CD4-positive, alpha-beta T cell (primary cell): ENCODE data around the gene U2AF2. TPM values are rescaled to one million over a fixed set of nuclear protein-coding genes. Genes with fewer than 3 reads are reported as not detected.

ENCODE experiments used
- ATAC-seq: fragments of 200-7000 bp; cut with Tn5 transposase; one replicate; pipeline ENCODE4 v1.10.0; 2022; ENCODE audit warnings: mild to moderate bottlenecking; ENCODE audit not compliant: poor library complexity
- CTCF ChIA-PET: fragments of 350-600 bp; sonication (Branson Sonifier 250); formaldehyde crosslinking; loops from one replicate; lab custom pipeline; 2021; ENCODE audit warnings: antibody characterized with exemption, inconsistent platforms; lab: Charles Lee
- POLR2A ChIA-PET: fragments of 350-600 bp; sonication (Branson Sonifier 250); formaldehyde crosslinking; loops from one replicate; lab custom pipeline; 2021; ENCODE audit warnings: antibody characterized with exemption, inconsistent platforms; lab: Charles Lee
- DNase-seq, 14 experiments: peaks; one replicate each; pipeline ENCODE4 v3.0.0-alpha.2; 2013 to 2020; ENCODE audit warnings: mixed read lengths in 2 of 14
- H3K27ac ChIP-seq, 2 donors: one replicate each; pipeline versions ENCODE4 v1.5.1 to v1.7.0; 2013; ENCODE audit warnings: low read length in 2 of 2, low read depth in 1 of 2, mild to moderate bottlenecking in 1 of 2
- H3K27me3 ChIP-seq, 2 experiments: 1 replicate in 1 of 2; 2 replicates in 1 of 2; pipeline versions ENCODE4 v1.6.1 to v1.7.0; 2013; ENCODE audit warnings: low read length in 2 of 2, control low read depth in 1 of 2, mild to moderate bottlenecking in 1 of 2, moderate library complexity in 1 of 2; ENCODE audit not compliant: insufficient read depth in 2 of 2, control insufficient read depth in 1 of 2
- H3K36me3 ChIP-seq: one replicate; pipeline ENCODE4 v1.6.1; 2013; ENCODE audit warnings: low read length, control low read depth; ENCODE audit not compliant: insufficient read depth
- H3K4me1 ChIP-seq: one replicate; pipeline ENCODE4 v1.6.1; 2013; ENCODE audit warnings: low read length, control low read depth; ENCODE audit not compliant: insufficient read depth
- H3K4me3 ChIP-seq: one replicate; pipeline ENCODE4 v1.5.1; 2013; ENCODE audit warnings: mild to moderate bottlenecking, low read length, moderate library complexity
- H3K9me3 ChIP-seq, 2 experiments: 1 replicate in 1 of 2; 2 replicates in 1 of 2; pipeline versions ENCODE4 v1.6.1 to v1.7.0; 2013; ENCODE audit warnings: low read length in 2 of 2, mild to moderate bottlenecking in 2 of 2, control low read depth in 1 of 2, moderate library complexity in 1 of 2; ENCODE audit not compliant: control insufficient read depth in 1 of 2, insufficient read depth in 1 of 2
- H3K27ac Mint-ChIP-seq: one replicate; pipeline ENCODE4 v1.8.0; 2020; ENCODE audit warnings: mixed read lengths
- H3K27me3 Mint-ChIP-seq: one replicate; pipeline ENCODE4 v1.8.0; 2021; ENCODE audit warnings: mixed read lengths
- H3K36me3 Mint-ChIP-seq: one replicate; pipeline ENCODE4 v1.8.0; 2021; ENCODE audit warnings: low read depth, mixed read lengths
- H3K4me1 Mint-ChIP-seq: one replicate; pipeline ENCODE4 v1.8.0; 2021; ENCODE audit warnings: low read depth, mixed read lengths
- H3K4me3 Mint-ChIP-seq: one replicate; pipeline ENCODE4 v1.8.0; 2020; ENCODE audit warnings: mild to moderate bottlenecking, mixed read lengths
- H3K9me3 Mint-ChIP-seq: one replicate; pipeline ENCODE4 v1.8.0; 2020; ENCODE audit warnings: mixed read lengths
- CTCF ChIP-seq: fragments of 200-600 bp; IDR thresholded peaks from one replicate; pipeline ENCODE4 v1.8.0; 2022; ENCODE audit warnings: antibody characterized with exemption, mild to moderate bottlenecking
- intact Hi-C, 2 experiments: fragments of 100-400 bp; cut with DNase I in 1 of 2; cut with micrococcal nuclease in 1 of 2; formaldehyde crosslinking; loops; one replicate each; pipeline versions ENCODE4 v1.15.1 to v1.9.0; 2023 to 2025; cut with DNase I, micrococcal nuclease
- total RNA-seq, 174 experiments: library from RNA in 2 of 174; stranded (reverse) in 2 of 174; gene quantifications; one replicate each; pipeline ENCODE4 v1.2.3 and lab custom pipeline; 2021 to 2026

U2AF2 gene
- total RNA-seq, 2 experiments from 2014 or later, result 209 to 212 TPM

- CTCF ChIA-PET, result interaction anchor here (1.0 to 1.5 kb wide), 2 partner anchors 14 to 40 kb away, joined by 3 to 10 read pairs; no protein-coding TSS in a partner anchor
- intact Hi-C loops, result loop anchor here in 1 of 2 experiments (10.0 kb wide), 1 partner anchor 642 kb away; the partner anchor contains the start of gene ZSCAN5A
Observed at GRCh38 chr19:55672418-55672817, 17.6 kb downstream of the U2AF2 start.

GRCh38 chr19:55673465-55673864 lies 18.6 kb downstream of the U2AF2 start:
- Histone ChIP-seq H3K4me3 (no peak overlapping the region), H3K9me3 (no peaks in the 10 kb centered on the region), H3K27ac (no peak overlapping the region), H3K36me3 (peaks cover 52% of the 10 kb centered on the region), H3K27me3 (no peaks in the 10 kb centered on the region), H3K4me1 (peaks cover 56% of the 10 kb centered on the region)
- Mint-ChIP-seq H3K4me1 (peaks cover 43% of the 10 kb centered on the region), H3K27ac (peak overlapping the region; percentile 79), H3K4me3 (peak overlapping the region; percentile 49), H3K36me3 (peaks cover 75% of the 10 kb centered on the region), H3K27me3 (no peaks in the 10 kb centered on the region), H3K9me3 (no peaks in the 10 kb centered on the region)
- ATAC-seq (no peak), DNase-seq (no peak)
- no peak for TF ChIP-seq CTCF
- POLR2A ChIA-PET, result interaction anchor here (1.0 kb wide), 1 partner anchor 19 kb away, joined by 4 read pairs; the partner anchor contains the start of gene U2AF2
- intact Hi-C loops, result loop anchor here in 1 of 2 experiments (10.0 kb wide), 1 partner anchor 641 kb away; the partner anchor contains the start of gene ZSCAN5A
- CTCF ChIA-PET, result interaction anchor here (1.1 kb wide), 1 partner anchor 30 kb away, joined by 3 read pairs; no protein-coding TSS in a partner anchor

More at GRCh38 chr19:55672418-55672817, 17.6 kb downstream of the U2AF2 start:
- Mint-ChIP-seq H3K36me3 (peaks cover 75% of the 10 kb centered on the region), H3K27ac (peak overlapping the region; percentile 71), H3K27me3 (no peaks in the 10 kb centered on the region), H3K4me1 (peaks cover 37% of the 10 kb centered on the region), H3K9me3 (no peaks in the 10 kb centered on the region), H3K4me3 (peak overlapping the region; percentile 51)
- Histone ChIP-seq H3K4me3 (no peak overlapping the region), H3K27me3 (no peaks in the 10 kb centered on the region), H3K27ac (no peak overlapping the region), H3K4me1 (peaks cover 49% of the 10 kb centered on the region), H3K9me3 (no peaks in the 10 kb centered on the region), H3K36me3 (peaks cover 52% of the 10 kb centered on the region)
- DNase-seq (no peak), ATAC-seq (no peak)
- TF ChIP-seq CTCF, result no peak
- POLR2A ChIA-PET, result interaction anchor here (1.8 kb wide), 1 partner anchor 15 kb away, joined by 9 read pairs; no protein-coding TSS in a partner anchor

GRCh38 chr19:55673889-55674288 lies 19.1 kb downstream of the U2AF2 start:
- ATAC-seq (no peak), DNase-seq (peak in 1 of 14 experiments; percentile 27)
- no peaks in the 10 kb centered on the region for H3K27me3 Mint-ChIP-seq
- peak overlapping the region; percentile 49 for H3K4me3 Mint-ChIP-seq
- no peak for TF ChIP-seq CTCF
- peak overlapping the region; percentile 79 for H3K27ac Mint-ChIP-seq
- Histone ChIP-seq H3K27ac (peak overlapping the region in 1 of 2 donors; percentile 89), H3K27me3 (no peaks in the 10 kb centered on the region), H3K36me3 (peaks cover 52% of the 10 kb centered on the region), H3K9me3 (no peaks in the 10 kb centered on the region), H3K4me1 (peaks cover 57% of the 10 kb centered on the region), H3K4me3 (no peak overlapping the region)
- intact Hi-C loops, result loop anchor here in 1 of 2 experiments (2.0 to 10.0 kb wide), 2 partner anchors 39 to 641 kb away; partner anchors contain the start of gene ZSCAN5A
- H3K9me3 Mint-ChIP-seq, result no peaks in the 10 kb centered on the region
- peaks cover 79% of the 10 kb centered on the region for H3K36me3 Mint-ChIP-seq
- ChIA-PET POLR2A (interaction anchor here (1.0 to 1.2 kb wide), 2 partner anchors 10 to 19 kb away, joined by 3 to 4 read pairs; partner anchors contain the start of gene U2AF2), CTCF (interaction anchor here (1.1 kb wide), 1 partner anchor 30 kb away, joined by 3 read pairs; no protein-coding TSS in a partner anchor)
- peaks cover 43% of the 10 kb centered on the region for H3K4me1 Mint-ChIP-seq
